Measurements from ENCODE around the gene FMNL2. TPM values are rescaled to one million over a fixed set of nuclear protein-coding genes. Genes with fewer than 3 reads are reported as not detected.

The FMNL2 gene
- total and polyA plus RNA-seq, 2 experiments from 2014 or later, result 16.5 to 45.4 TPM

GRCh38 chr2:152353364-152353763, 18.4 kb downstream of the FMNL2 start:
- Histone ChIP-seq H3K9me2 (ENCODE audit: insufficient read depth) (no peaks in the 10 kb centered on the region), H4K20me1 (replicated peaks; ENCODE audit: insufficient read depth) (peaks cover 32% of the 10 kb centered on the region), H3K27me3 (ENCODE audit: insufficient read depth) (no peaks in the 10 kb centered on the region), H3K4me1 (ENCODE audit: insufficient read depth) (no peaks in the 10 kb centered on the region), H3K27ac (ENCODE audit: low read depth) (no peak overlapping the region), H3K36me3 (ENCODE audit: insufficient read depth) (no peaks in the 10 kb centered on the region), H3K79me2 (replicated peaks; ENCODE audit: insufficient read depth) (peaks cover 87% of the 10 kb centered on the region), H3K4me2 (no peak overlapping the region), H3K4me3 (no peak overlapping the region), H3F3A (replicated peaks; ENCODE audit: low read depth) (no peaks in the 10 kb centered on the region), H2AFZ (no peak overlapping the region)
- H3K9me3 Mint-ChIP-seq, result no peaks in the 10 kb centered on the region
- no peaks in the 10 kb centered on the region; the same call in 2 of the 3 replicates for H3K4me1 Mint-ChIP-seq
- peaks cover 12% of the 10 kb centered on the region; the same call in 2 of the 3 replicates for H3K36me3 Mint-ChIP-seq (ENCODE audit: low read depth)
- ATAC-seq, result no peak
- no peaks in the 10 kb centered on the region for H3K27me3 Mint-ChIP-seq (ENCODE audit: insufficient read depth, low read depth, poor library complexity)
- TF ChIP-seq EZH2 (IDR thresholded peaks at IDR 0.05; ENCODE audit: low read depth, unreplicated experiment), result no peak
- TF ChIP-seq ZNF114 (CRISPR knock-in tag; IDR thresholded peaks at IDR 0.05), result no peak
- TF ChIP-seq POLR2AphosphoS5 (IDR thresholded peaks at IDR 0.05; ENCODE audit: low read depth), result no peak
- no peak for TF ChIP-seq EZH2phosphoT487 (IDR thresholded peaks at IDR 0.05; ENCODE audit: unreplicated experiment)
- TF ChIP-seq ETS1 (IDR thresholded peaks at IDR 0.05), result no peak
- TF ChIP-seq STAT1 (IDR thresholded peaks at IDR 0.05; ENCODE audit: unreplicated experiment), result no peak
- no peak for TF ChIP-seq CREB1 (CRISPR knock-in tag; IDR thresholded peaks at IDR 0.05; ENCODE audit: low read depth)
- no peak for TF ChIP-seq ZNF331 (CRISPR knock-in tag; IDR thresholded peaks at IDR 0.05; ENCODE audit: low read depth)
- no peak for TF ChIP-seq CTCF (conservative IDR thresholded peaks at IDR 0.05; ENCODE audit: low read depth in 2 of 2)
- TF ChIP-seq JUNB (IDR thresholded peaks at IDR 0.05; ENCODE audit: unreplicated experiment), result no peak
- no peak for TF ChIP-seq REST (IDR thresholded peaks at IDR 0.05; ENCODE audit: unreplicated experiment)
- H3K27ac Mint-ChIP-seq, result no peak overlapping the region
- H3K4me3 Mint-ChIP-seq, result no peak overlapping the region
- no peak for DNase-seq (ENCODE audit: low spot score)
